ENCODE results near the gene KLHDC8A.

KLHDC8A gene

DNA sequence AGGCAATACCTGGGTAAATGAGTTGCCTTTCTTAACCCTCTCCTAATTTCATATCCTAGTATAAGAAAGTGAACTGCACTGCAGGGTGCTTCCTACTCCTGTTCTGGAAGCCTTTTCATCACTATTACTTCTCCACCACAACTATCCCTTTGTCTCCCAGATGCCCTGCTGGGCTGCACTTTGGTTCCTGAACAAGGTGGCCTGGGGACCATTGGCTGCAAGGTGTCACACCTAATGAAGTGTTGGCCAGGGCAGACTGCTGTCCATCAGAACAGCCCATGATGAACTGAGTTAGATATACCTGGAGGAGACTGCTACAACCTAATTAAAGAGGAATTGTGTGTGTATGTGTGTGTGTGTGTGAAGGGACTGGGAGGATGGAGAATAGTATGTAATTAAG, 1.9 kb upstream of the KLHDC8A start:
- in situ Hi-C loops (cut with HindIII; ENCODE audit: low pct_ligation_motif_present, low sequenced_read_pairs) = no loop called here
- no peak for DNase-seq
- TF ChIP-seq CTCF (IDR thresholded peaks at IDR 0.05; ENCODE audit: low read depth, low read length, missing control alignments) = no peak
- Histone ChIP-seq H3K27ac (no peak overlapping the region), H3K36me3 (replicated peaks) (no peaks in the 10 kb centered on the region), H3K27me3 (replicated peaks) (peaks cover 12% of the 10 kb centered on the region), H3K4me3 (ENCODE audit: low read depth, low read length) (no peak overlapping the region)

DNA sequence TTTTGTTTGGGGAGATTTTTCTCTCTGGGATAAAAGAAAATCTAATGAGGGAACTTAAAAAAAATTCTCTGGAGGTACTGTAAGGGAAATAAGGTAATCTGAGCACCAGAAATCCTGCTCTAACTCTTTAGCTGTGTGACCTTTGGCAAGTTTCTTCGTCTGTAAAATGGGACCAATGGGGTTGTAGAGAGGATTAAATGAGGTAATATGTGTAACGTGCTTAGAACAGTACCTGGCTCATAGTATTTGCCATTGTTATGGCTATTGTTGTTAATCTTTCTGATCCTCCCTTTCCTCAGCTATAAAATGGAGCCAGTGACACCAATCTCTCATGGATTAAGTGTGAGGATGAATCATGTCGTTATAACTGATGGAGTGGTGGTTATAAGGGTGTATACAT, 845 bp upstream of the KLHDC8A start:
- in situ Hi-C loops (cut with HindIII; ENCODE audit: low pct_ligation_motif_present, low sequenced_read_pairs) = no loop called here

DNA sequence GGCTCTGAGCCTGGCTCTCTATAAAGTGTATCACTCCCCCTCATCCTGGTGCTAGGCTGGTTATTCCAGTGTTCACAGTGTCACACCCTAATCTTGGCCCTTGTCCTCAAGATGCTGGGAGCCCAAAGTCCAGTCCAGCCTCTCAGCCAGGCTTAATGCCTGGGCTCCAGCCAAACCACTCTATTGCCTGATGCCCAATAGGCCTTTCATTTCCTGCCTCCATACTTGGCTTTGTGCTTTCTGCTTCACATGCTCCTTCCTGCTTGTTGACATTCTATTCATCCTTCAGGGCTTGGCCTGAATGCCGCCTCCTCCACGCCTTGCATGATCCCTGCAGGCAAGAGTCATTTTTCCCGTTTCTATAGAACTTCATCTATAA, 1.7 kb downstream of the KLHDC8A start:
- H3K27me3 ChIP-seq (replicated peaks) = peaks cover 8% of the 10 kb centered on the region
- no peak for DNase-seq
- no peak overlapping the region for H3K27ac ChIP-seq
- in situ Hi-C loops (cut with HindIII; ENCODE audit: low pct_ligation_motif_present, low sequenced_read_pairs) = no loop called here
- no peak for TF ChIP-seq CTCF (IDR thresholded peaks at IDR 0.05; ENCODE audit: low read depth, low read length, missing control alignments)
- no peak overlapping the region for H3K4me3 ChIP-seq (ENCODE audit: low read depth, low read length)
- no peaks in the 10 kb centered on the region for H3K36me3 ChIP-seq (replicated peaks)

More for the DNA sequence above, 845 bp upstream of the KLHDC8A start:
- Histone ChIP-seq H3K27ac (no peak overlapping the region), H3K4me3 (ENCODE audit: low read depth, low read length) (no peak overlapping the region), H3K36me3 (replicated peaks) (no peaks in the 10 kb centered on the region), H3K27me3 (replicated peaks) (peaks cover 12% of the 10 kb centered on the region)
- DNase-seq = no peak
- no peak for TF ChIP-seq CTCF (IDR thresholded peaks at IDR 0.05; ENCODE audit: low read depth, low read length, missing control alignments)

DNA sequence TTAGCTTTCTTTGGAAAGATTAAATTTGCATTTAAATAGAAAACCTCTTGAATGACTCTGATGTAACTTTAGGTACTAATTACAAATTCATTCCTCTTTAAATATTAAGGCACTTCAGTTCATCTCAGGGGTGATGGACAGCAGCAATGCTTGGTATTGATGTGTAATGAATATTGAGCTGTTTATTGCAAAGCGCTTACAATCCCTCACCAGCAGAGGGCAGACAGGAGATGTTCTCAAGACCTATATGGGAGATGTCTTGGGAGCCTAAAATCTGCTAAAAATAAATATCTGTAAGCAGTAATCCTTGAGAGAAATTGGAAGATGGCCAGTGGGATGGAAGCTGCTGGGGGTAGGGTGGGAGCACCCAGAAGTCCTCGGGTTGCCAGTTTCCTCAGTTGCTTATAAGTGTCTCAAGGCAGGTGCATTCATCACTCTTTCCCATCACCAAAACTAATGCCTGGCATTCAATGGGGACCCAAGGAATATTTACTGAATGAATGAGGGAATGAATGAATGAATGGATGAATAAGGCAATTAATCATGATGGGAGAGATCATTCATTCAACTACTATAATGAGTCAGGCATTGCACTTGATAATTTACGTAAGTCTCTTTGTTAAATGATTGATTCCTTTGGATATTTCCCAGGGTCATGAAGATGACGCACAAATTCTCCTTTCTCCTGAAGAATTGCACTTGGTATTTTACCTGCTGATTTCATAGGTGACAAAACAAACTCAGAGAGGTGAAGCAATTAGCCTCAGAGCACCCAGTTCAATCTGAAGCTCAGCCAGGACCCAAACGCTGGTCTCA, 2.3 kb downstream of the KLHDC8A start:
- H3K27ac ChIP-seq = no peak overlapping the region
- no peak overlapping the region for H3K4me3 ChIP-seq (ENCODE audit: low read depth, low read length)
- DNase-seq = peak; percentile 79
- H3K36me3 ChIP-seq (replicated peaks) = no peaks in the 10 kb centered on the region
- peaks cover 6% of the 10 kb centered on the region for H3K27me3 ChIP-seq (replicated peaks)
- in situ Hi-C loops (cut with HindIII; ENCODE audit: low pct_ligation_motif_present, low sequenced_read_pairs) = no loop called here
- peak; percentile 86 for TF ChIP-seq CTCF (IDR thresholded peaks at IDR 0.05; ENCODE audit: low read depth, low read length, missing control alignments)

- Histone ChIP-seq H3K36me3 (replicated peaks) (no peaks in the 10 kb centered on the region), H3K27me3 (replicated peaks) (peaks cover 8% of the 10 kb centered on the region), H3K27ac (no peak overlapping the region), H3K4me3 (ENCODE audit: low read depth, low read length) (no peak overlapping the region)
- in situ Hi-C loops (cut with HindIII; ENCODE audit: low pct_ligation_motif_present, low sequenced_read_pairs) = no loop called here
- no peak for TF ChIP-seq CTCF (IDR thresholded peaks at IDR 0.05; ENCODE audit: low read depth, low read length, missing control alignments)
- DNase-seq = no peak
These were observed 3.1 kb downstream of the KLHDC8A start for GRCh38 chr1:205353612-205354011.

DNA sequence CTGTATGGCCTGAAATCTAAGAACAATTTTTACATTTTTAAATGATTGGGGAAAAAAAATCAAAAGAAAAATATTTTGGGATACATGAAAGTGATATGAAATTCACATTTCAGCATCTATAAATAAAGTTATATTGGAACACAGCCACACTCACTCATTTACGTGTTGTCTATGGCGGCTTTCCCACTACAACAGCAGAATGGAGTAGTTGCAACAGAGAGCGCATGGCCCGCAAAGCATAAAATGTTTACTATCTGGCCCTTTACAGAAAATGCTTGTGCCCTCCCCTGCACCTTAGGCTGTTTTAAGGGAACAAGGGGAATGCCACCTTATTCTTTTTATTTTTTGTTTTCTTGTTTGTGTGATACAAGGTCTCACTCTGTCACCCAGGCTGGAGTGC, 3.5 kb downstream of the KLHDC8A start:
- in situ Hi-C loops (cut with HindIII; ENCODE audit: low pct_ligation_motif_present, low sequenced_read_pairs) = no loop called here
- Histone ChIP-seq H3K36me3 (replicated peaks) (no peaks in the 10 kb centered on the region), H3K27me3 (replicated peaks) (peaks cover 13% of the 10 kb centered on the region), H3K4me3 (ENCODE audit: low read depth, low read length) (no peak overlapping the region), H3K27ac (no peak overlapping the region)
- DNase-seq = no peak
- TF ChIP-seq CTCF (IDR thresholded peaks at IDR 0.05; ENCODE audit: low read depth, low read length, missing control alignments) = no peak
